H9 (cell line): ENCODE results near the gene MEF2A. TPM values are rescaled to one million over a fixed set of nuclear protein-coding genes. Genes with fewer than 3 reads are reported as not detected.

Experiments used
- DNase-seq: peaks from one replicate; pipeline ENCODE4 v3.0.0-alpha.2; 2017
- H2AFZ ChIP-seq: one replicate; pipeline ENCODE4 v1.6.1; 2013; ENCODE audit warnings: mild to moderate bottlenecking, low read length, control low read depth, moderate library complexity
- H2AK5ac ChIP-seq: 2 replicates; pipeline ENCODE4 v1.6.1; 2013; ENCODE audit warnings: low read length, control low read depth, mixed read lengths; ENCODE audit not compliant: insufficient read length
- H2BK120ac ChIP-seq: one replicate; pipeline ENCODE4 v1.6.1; 2013; ENCODE audit warnings: low read depth, mild to moderate bottlenecking, low read length, control low read depth, inconsistent platforms; ENCODE audit not compliant: poor library complexity, severe bottlenecking
- H2BK12ac ChIP-seq: 2 replicates; pipeline ENCODE4 v1.6.1; 2013; ENCODE audit warnings: low read length, control low read depth, mixed read lengths, low read depth; ENCODE audit not compliant: insufficient read length
- H2BK15ac ChIP-seq: 2 replicates; pipeline ENCODE4 v1.6.1; 2013; ENCODE audit warnings: low read depth, low read length, control low read depth
- H2BK20ac ChIP-seq: one replicate; pipeline ENCODE4 v1.6.1; 2013; ENCODE audit warnings: low read depth, mild to moderate bottlenecking, low read length, control low read depth, inconsistent platforms; ENCODE audit not compliant: poor library complexity, severe bottlenecking
- H2BK5ac ChIP-seq: 2 replicates; pipeline ENCODE4 v1.6.1; 2013; ENCODE audit warnings: low read length, control low read depth, mixed read lengths; ENCODE audit not compliant: insufficient read length
- H3K14ac ChIP-seq: 2 replicates; pipeline ENCODE4 v1.6.1; 2013; ENCODE audit warnings: low read length, control low read depth; ENCODE audit not compliant: insufficient read depth
- H3K18ac ChIP-seq: 2 replicates; pipeline ENCODE4 v1.6.1; 2013; ENCODE audit warnings: low read depth, mild to moderate bottlenecking, mixed read lengths, low read length, control low read depth; ENCODE audit not compliant: insufficient read length
- H3K23ac ChIP-seq: 2 replicates; pipeline ENCODE4 v1.6.1; 2013; ENCODE audit warnings: low read length, control low read depth, mixed read lengths, low read depth; ENCODE audit not compliant: insufficient read length
- H3K23me2 ChIP-seq: 2 replicates; pipeline ENCODE4 v1.6.1; 2013; ENCODE audit warnings: low read depth, mild to moderate bottlenecking, mixed read lengths, low read length, control low read depth; ENCODE audit not compliant: insufficient read length, poor library complexity, severe bottlenecking
- H3K27ac ChIP-seq: 2 replicates; pipeline ENCODE4 v1.5.1; 2013; ENCODE audit warnings: low read length, control low read depth, mixed read lengths, low read depth; ENCODE audit not compliant: insufficient read length
- H3K27me3 ChIP-seq: 2 replicates; pipeline ENCODE4 v1.6.1; 2013; ENCODE audit warnings: low read length, control low read depth, inconsistent platforms; ENCODE audit not compliant: insufficient read depth
- H3K4ac ChIP-seq: 2 replicates; pipeline ENCODE4 v1.6.1; 2013; ENCODE audit warnings: low read depth, mild to moderate bottlenecking, control low read depth, inconsistent platforms, low read length, moderate library complexity
- H3K4me1 ChIP-seq: 2 replicates; pipeline ENCODE4 v1.6.1; 2013; ENCODE audit warnings: low read length, control low read depth, inconsistent platforms; ENCODE audit not compliant: insufficient read depth
- H3K4me2 ChIP-seq: 2 replicates; pipeline ENCODE4 v1.6.1; 2013; ENCODE audit warnings: low read length, control low read depth, mixed read lengths; ENCODE audit not compliant: insufficient read length, insufficient read depth
- H3K56ac ChIP-seq: 2 replicates; pipeline ENCODE4 v1.6.1; 2013; ENCODE audit warnings: low read depth, mild to moderate bottlenecking, mixed read lengths, low read length, control low read depth; ENCODE audit not compliant: insufficient read length
- H3K79me1 ChIP-seq: 2 replicates; pipeline ENCODE4 v1.6.1; 2013; ENCODE audit warnings: low read depth, mild to moderate bottlenecking, moderate library complexity, low read length, control low read depth, inconsistent platforms; ENCODE audit not compliant: insufficient read depth, poor library complexity, severe bottlenecking
- H3K79me2 ChIP-seq: 2 replicates; pipeline ENCODE4 v1.6.1; 2013; ENCODE audit warnings: low read length, control low read depth, inconsistent platforms; ENCODE audit not compliant: insufficient read depth
- H3K9ac ChIP-seq: 2 replicates; pipeline ENCODE4 v1.6.1; 2013; ENCODE audit warnings: low read length, control low read depth, mixed read lengths; ENCODE audit not compliant: insufficient read length; ENCODE audit errors: extremely low read depth
- H3K9me3 ChIP-seq: one replicate; pipeline ENCODE4 v1.6.1; 2013; ENCODE audit warnings: low read depth, low read length, inconsistent platforms; ENCODE audit not compliant: control insufficient read depth
- H3T11ph ChIP-seq: one replicate; pipeline ENCODE4 v1.6.1; 2013; ENCODE audit warnings: mild to moderate bottlenecking, low read length, control low read depth, inconsistent platforms
- H4K20me1 ChIP-seq: one replicate; pipeline ENCODE4 v1.6.1; 2013; ENCODE audit not compliant: control insufficient read depth, insufficient read length, insufficient read depth
- H4K5ac ChIP-seq: 2 replicates; pipeline ENCODE4 v1.6.1; 2013; ENCODE audit warnings: low read depth, mild to moderate bottlenecking, mixed read lengths, low read length, control low read depth; ENCODE audit not compliant: insufficient read length
- H4K8ac ChIP-seq: replicated peaks from 2 replicates; pipeline ENCODE4 v1.6.1; 2013; ENCODE audit warnings: low read length, control low read depth, mixed read lengths, low read depth; ENCODE audit not compliant: insufficient read length
- H4K91ac ChIP-seq: 2 replicates; pipeline ENCODE4 v1.6.1; 2013; ENCODE audit warnings: low read depth, mild to moderate bottlenecking, moderate library complexity, mixed read lengths, low read length, control low read depth; ENCODE audit not compliant: insufficient read length
- H3K27ac Mint-ChIP-seq, 3 experiments: 2 replicates in 2 of 3; 3 replicates in 1 of 3; pipeline ENCODE4 v1.8.0; 2020 to 2021; ENCODE audit warnings: mixed read lengths in 3 of 3, mild to moderate bottlenecking in 1 of 3, moderate library complexity in 1 of 3
- H3K27me3 Mint-ChIP-seq: 2 replicates; pipeline ENCODE4 v1.8.0; 2021; ENCODE audit warnings: low read depth, mild to moderate bottlenecking, moderate library complexity, mixed read lengths
- H3K36me3 Mint-ChIP-seq, 3 experiments: 2 replicates in 2 of 3; 3 replicates in 1 of 3; pipeline ENCODE4 v1.8.0; 2020 to 2021; ENCODE audit warnings: low read depth in 3 of 3, mixed read lengths in 3 of 3; ENCODE audit not compliant: insufficient read depth in 1 of 3
- H3K4me1 Mint-ChIP-seq, 2 experiments: 2 replicates each; pipeline ENCODE4 v1.8.0; 2020; ENCODE audit warnings: mixed read lengths in 2 of 2
- H3K4me3 Mint-ChIP-seq, 2 experiments: 2 replicates in 1 of 2; 3 replicates in 1 of 2; pipeline ENCODE4 v1.8.0; 2020 to 2021; ENCODE audit warnings: mild to moderate bottlenecking in 2 of 2, mixed read lengths in 2 of 2, moderate library complexity in 1 of 2
- H3K9me3 Mint-ChIP-seq, 2 experiments: 2 replicates in 1 of 2; 3 replicates in 1 of 2; pipeline ENCODE4 v1.8.0; 2020; ENCODE audit warnings: mild to moderate bottlenecking in 2 of 2, mixed read lengths in 2 of 2, moderate library complexity in 1 of 2
- CTCF ChIP-seq: fragments of 200-600 bp; sonication (generic); conservative IDR thresholded peaks from 3 replicates; pipeline ENCODE4 v1.8.0; 2021; ENCODE audit warnings: antibody characterized with exemption, mild to moderate bottlenecking
- WGBS: extraction: QIAGEN DNeasy Blood & Tissue Kit; methylation state at CpG from one replicate; pipeline ENCODE4 v1.1.7; 2013; ENCODE audit warnings: missing lambda C conversion rate, low lambda C conversion rate, mixed read lengths; ENCODE audit not compliant: insufficient read length; ENCODE audit errors: extremely low coverage; 5-methylcytosine and 5-hydroxymethylcytosine counted together
- total RNA-seq: library from RNA; stranded (reverse); gene quantifications from 2 replicates; pipeline ENCODE4 v1.2.1, GENCODE V29; 2021

MEF2A gene
- total RNA-seq, 1 experiment from 2014 or later: 20.7 TPM

- Histone ChIP-seq H3K79me1 (no peaks in the 10 kb centered on the region), H2AFZ (no peak overlapping the region), H2BK12ac (no peak overlapping the region), H4K5ac (no peak overlapping the region), H3K23ac (no peak overlapping the region), H3K4me2 (no peak overlapping the region), H3K9me3 (no peaks in the 10 kb centered on the region), H3K9ac (no peak overlapping the region), H4K20me1 (no peaks in the 10 kb centered on the region), H2BK5ac (no peak overlapping the region), H3K27ac (no peak overlapping the region), H3K56ac (no peak overlapping the region), H2AK5ac (no peak overlapping the region), H3K23me2 (no peaks in the 10 kb centered on the region), H2BK20ac (no peak overlapping the region), H2BK120ac (no peak overlapping the region), H4K8ac (no peak overlapping the region), H3K14ac (no peak overlapping the region), H3K4ac (no peak overlapping the region), H4K91ac (no peak overlapping the region), H3K4me1 (no peaks in the 10 kb centered on the region; the same call in 1 of the 2 replicates), H3T11ph (no peak overlapping the region), H3K27me3 (no peaks in the 10 kb centered on the region), H2BK15ac (no peak overlapping the region), H3K18ac (no peak overlapping the region), H3K79me2 (peaks cover 3% of the 10 kb centered on the region; the same call in 1 of the 2 replicates)
- H3K27me3 Mint-ChIP-seq: no peaks in the 10 kb centered on the region
- H3K9me3 Mint-ChIP-seq: peaks cover 4 to 34% of the 10 kb centered on the region in 2 experiments; a peak in 4 of 5 replicates
- TF ChIP-seq CTCF: no peak
- peaks cover 21 to 43% (median 32%) of the 10 kb centered on the region in 3 experiments for H3K36me3 Mint-ChIP-seq
- H3K4me1 Mint-ChIP-seq: peaks cover 19 to 30% of the 10 kb centered on the region in 2 experiments
- no peak overlapping the region for H3K27ac Mint-ChIP-seq
- H3K4me3 Mint-ChIP-seq: no peak overlapping the region
- no CpG with 5 or more reads among the region's 3 CpGs for WGBS
- DNase-seq: no peak
Measured at GRCh38 chr15:99598296-99598695, 32.5 kb downstream of the MEF2A start.
